Measurements from ENCODE around the gene DCST1.

- TF ChIP-seq CTCF (conservative IDR thresholded peaks at IDR 0.05 in 1 of 2, IDR thresholded peaks at IDR 0.05 in 1 of 2; ENCODE audit: extremely low read depth in 1 of 2, insufficient read depth in 1 of 2, low read depth in 1 of 2, low read length in 2 of 2) (no peak), EZH2 (IDR thresholded peaks at IDR 0.05; ENCODE audit: borderline replicate concordance, low read length) (no peak)
Observed at GRCh38 chr1:155009221-155009711, 24.4 kb upstream of the DCST1 start.

Measured in mammary epithelial cell (primary cell).